Stimulated activated CD4-positive, alpha-beta T cell treated with anti-CD3 and anti-CD28 coated beads, Interleukin-4, amount 100 ng/mL, for 1 hour (primary cell): ENCODE measurements around the gene AIF1L.
"Not testable (repeated sequence)": the region's sequence is repeated elsewhere in the genome, so short reads cannot be mapped to it uniquely, and the experiment has no call there.

Experiments used
- DNase-seq: peaks from one replicate; pipeline ENCODE4 v3.0.0-alpha.2; 2020

AIF1L gene

DNA sequence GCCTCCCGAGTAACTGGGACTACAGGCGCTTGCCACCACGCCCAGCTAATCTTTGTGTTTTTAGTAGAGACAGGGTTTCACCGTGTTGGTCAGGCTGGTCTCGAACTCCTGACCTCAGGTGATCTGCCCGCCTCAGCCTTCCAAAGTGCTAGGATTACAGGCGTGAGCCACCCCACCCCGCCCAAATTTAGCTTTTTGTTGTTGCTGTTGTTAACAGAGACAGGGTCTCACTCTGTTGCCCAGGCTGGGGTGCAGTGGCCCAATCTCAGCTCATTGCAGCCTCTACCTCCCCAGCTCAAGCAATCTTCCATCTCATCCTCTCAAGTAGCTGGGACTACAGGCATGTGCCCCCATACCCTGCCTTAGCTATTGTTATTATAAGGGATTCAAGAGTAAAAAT is 3.5 kb downstream of the AIF1L start:
- not testable (repeated sequence) for DNase-seq

DNA sequence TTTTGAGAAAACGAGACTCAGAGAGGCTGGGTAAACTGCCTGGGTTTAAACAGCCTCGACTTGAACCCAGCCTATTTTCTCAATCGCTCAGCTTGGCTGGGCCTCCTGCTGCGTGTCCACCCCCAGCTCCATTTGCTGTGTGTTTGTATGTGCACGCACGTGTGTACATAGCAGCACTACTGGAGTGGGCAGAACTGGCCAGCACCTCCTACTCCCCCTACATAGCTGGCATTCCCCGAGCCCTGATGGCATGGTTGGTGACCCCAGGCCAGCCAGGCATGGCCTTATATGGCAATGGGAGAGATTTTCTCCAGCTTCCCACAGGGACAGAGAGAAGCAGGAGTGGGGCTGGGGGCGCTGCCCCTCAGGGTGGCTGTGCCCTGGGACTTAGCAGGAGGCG is 4.1 kb downstream of the AIF1L start:
- DNase-seq: no peak

DNA sequence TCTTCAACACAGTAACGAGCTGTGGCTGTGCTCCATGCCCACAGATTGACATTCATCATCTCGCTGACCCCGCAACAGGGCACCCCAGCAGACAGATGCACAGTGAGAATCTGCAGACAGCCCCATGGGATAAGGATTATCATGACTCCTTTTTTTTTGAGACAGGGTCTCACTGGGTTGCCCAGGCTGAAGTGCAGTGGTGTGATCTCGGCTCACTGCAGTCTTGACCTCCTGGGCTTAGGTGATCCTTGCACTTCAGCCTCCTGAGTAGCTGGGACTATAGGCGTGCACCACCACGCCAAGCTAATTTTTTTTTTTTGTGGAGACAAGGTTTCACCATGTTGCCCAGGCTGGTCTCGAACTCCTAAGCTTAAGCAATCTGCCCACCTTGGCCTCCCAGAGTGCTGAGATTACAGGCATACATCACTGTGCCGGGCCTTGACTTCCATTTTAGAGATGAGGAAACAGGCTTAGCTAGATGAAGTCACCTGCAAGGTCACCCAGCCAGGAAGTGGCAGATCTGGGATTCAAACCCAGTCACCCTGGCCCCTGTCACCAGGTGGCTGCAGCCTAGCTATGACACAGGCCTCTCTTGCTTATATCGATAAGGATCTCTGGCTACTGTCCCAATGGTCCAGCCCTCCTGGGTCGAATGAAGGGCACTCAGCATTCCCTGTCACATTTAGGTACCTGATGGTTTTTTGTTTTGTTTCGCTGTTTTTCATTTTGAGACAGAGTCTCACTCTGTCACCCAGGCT is 5.1 kb downstream of the AIF1L start:
- no peak for DNase-seq

DNA sequence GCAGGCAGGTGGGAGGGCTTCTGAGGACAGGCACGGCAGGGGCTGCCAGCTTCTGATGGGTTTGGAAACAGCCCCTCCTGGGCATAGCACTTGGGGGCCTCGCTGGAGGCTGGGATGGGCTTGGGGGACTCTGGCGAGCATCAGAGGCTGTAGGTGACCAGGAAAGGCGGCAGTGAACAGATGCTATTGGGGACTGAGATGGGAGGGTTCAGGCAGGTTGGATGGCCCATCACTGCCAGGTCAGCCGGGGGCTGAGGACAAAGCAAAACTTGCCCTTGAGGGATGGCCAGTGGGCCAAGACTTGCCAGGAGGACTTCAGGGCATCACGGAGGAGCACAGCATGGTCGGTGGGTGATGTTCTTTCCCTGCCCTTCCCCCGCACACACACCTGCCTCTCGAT is 6.7 kb downstream of the AIF1L start:
- no peak for DNase-seq

DNA sequence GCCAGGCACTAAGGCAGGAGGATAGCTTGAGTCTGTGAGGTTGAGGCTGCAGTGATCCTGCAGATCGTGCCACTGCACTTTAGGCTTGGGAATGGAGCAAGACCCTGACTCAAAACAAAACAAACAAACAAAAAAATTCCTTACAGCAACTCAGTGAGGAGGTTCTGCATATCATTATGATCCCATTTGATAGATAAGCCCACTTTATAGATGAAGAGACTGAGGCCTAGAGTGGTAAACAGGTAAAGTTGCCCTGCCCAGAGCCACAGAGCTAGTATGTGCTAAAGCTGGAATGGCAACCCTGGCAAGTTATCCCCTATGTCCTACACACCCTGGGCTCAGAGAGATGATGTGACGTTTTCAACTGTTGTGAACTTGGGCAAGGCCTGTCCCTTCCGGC is 7.2 kb downstream of the AIF1L start:
- DNase-seq: no peak

DNA sequence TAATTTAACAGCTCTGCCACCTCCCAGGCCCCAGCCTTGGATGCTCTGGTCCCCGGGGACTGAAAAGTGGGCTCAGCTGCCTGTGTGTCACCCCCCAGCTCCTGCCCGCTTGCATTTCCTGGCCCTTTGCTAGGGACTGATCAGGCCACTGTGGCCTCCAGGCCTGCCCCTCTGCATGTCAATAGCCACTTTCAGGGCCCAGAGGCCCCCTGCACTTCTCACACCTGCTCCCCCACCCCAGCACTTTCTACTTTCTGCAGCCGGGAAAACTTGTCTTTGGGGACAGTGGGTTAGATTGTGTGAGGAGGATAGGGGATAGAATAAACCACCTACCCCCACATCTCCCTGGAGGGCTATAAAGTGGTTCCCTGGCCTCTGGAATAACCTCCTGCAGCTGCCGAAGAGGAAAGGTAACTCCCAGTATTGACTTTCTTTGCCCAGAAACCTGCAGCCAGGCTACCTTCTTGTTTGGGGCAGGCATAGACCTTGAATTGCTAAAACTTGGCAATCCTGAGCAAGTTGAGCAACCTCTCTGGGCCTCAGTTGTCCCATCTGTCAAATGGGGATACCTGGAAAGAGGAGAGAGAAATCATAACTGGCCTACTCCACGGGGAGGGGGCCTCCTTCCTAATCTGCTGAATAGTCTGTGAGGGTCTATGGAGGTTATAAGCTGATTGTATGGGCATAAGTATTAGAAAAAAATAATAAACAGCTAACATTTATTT is 7.8 kb downstream of the AIF1L start:
- DNase-seq: no peak

DNA sequence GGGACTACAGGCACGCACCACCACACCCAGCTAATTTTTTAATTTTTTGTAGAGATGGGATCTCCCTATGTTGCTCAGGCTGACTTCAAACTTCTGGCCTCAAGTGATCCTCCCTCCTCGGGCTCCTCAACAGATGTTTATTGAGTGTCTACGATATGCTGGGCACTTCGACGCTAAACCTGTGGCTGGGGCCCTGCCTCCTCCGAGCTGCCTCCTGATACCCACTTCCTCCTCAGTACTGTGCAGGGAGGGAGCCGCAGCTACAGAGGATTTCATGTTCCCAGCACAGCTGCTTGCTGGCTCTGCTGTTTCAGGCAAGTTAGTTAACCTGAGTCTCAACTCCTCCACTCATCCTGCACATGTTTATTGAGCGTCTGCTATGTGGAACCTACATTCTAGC is 9.6 kb downstream of the AIF1L start:
- DNase-seq: no peak

DNA sequence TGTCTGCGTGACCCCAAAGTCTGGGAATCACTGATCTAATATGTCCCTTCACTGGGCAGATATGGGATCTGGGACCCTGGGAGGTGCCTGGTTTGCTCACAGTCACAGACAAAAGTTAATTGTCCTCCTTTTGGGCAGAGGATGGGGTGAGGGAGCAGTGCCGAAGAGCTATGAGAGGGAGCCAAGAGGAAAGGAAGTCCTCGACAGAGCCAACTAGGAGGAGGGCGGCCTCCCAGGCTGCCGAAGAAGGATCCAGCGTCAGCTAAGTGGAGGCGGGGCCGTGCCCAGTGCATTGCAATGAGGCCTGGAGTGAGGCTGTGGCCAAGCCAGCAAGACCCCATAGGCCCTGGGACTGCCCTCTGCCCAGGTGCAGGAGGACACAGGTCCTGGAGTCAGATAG is 11.4 kb downstream of the AIF1L start:
- no peak for DNase-seq

DNA sequence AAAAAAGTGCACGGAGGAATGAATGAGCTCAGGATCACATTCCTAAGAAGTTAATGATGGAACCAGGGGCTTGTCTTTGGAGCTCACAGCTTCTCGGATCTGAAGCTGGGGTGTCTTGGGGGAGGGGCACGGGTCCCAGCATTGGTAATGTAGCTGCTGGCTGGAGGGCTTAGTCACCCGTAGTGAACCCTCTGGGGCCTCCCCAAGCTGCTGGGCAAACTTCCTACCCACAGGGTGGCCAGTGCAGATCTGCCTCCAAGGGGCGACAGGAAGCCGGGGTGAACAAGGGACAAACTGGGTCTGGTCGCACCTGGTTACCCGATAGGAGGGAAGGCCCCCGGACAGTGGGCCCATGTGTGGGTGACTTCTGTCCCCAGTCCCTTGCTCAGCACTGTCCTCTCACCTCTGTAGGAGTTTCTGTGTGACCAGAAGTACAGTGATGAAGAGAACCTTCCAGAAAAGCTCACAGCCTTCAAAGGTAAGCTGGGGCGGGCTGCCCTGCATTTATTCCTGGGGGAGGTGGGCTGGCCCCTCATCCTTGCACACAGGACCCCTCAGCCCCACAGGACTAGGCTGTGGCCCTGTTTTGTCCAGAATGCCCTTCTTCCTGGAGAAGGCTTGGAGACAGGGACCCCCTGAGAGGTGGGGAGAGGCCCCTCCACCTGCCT is 15.0 kb downstream of the AIF1L start:
- no peak for DNase-seq

DNA sequence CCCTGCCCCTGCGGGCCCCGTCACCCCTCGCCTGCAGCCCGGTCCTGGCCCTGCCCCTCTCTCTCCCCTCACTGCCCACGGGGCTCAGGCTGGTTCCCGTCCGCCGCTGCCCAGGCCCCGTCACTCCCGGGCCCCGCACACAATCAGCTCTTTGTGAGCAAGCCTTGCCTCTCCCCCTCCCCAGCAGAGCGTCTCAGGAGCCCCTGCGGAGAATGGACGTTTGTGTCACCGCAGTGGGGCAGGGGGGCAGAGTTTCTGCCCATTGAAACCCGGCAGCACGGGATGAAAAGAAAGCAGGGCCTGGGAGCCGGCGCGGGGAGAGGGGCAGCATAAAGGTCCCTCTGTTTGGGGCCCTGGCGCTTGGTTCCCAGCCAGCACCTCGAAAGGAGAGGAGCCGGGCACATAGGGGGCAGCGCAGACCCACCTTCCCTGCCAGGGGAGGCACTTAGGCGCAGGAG is 15.6 kb downstream of the AIF1L start:
- DNase-seq: no peak

DNA sequence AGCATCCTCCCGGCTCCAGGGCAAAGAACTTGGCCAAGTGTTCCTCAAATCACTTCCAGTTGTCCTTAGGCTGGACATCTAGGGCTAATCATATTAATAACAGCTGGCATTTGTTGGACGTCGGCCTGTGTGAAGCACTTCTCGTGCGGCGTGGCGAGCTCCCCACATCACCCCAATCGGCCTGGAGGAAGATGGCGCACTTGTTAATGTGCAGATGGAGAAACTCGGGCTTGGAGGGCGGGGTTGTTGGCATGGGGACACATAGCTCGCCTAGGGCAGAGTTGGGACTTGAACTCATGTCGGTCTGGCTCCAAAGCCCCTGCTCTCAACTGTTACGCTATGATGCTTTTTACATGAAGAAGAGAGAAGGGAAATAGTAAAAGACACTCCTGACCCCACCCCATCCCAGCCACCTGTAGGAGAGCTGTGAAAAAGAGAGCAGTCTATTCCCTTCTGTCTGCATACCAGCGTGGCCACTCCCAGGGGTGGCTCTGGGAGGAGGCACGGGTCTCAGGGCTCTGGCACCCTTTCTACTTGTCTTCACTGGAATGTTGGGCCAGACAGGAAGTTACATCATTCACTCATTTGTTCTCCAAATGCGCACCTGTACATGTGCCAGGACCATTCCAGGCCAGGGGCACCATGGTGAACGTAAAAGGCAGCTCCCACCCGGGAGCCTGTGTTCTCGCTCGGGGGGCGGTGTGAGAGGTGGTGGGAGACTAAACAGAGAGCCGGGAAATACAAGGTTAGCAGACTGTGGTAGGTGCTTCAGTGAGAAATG is 16.2 kb downstream of the AIF1L start:
- DNase-seq: no peak

DNA sequence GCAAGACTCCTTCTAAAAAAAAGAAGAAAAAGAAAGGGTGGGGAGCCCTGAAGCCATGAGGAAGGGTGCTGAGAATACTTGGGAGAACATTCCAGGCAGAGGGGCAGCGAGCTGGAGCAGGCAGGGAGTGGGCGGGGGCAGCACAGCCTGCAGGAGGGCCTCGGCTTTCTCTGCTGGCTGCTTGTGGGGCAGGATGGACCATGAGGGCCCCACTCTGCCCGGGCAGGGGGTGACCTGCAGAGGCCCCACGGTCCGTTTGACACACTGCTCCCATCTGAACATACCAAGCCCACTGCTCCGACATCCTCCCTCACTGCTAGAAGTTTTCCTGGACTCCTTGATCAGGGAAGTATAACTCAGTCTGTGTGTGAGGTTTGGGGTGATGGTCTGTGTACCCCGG is 17.3 kb downstream of the AIF1L start:
- no peak for DNase-seq

DNA sequence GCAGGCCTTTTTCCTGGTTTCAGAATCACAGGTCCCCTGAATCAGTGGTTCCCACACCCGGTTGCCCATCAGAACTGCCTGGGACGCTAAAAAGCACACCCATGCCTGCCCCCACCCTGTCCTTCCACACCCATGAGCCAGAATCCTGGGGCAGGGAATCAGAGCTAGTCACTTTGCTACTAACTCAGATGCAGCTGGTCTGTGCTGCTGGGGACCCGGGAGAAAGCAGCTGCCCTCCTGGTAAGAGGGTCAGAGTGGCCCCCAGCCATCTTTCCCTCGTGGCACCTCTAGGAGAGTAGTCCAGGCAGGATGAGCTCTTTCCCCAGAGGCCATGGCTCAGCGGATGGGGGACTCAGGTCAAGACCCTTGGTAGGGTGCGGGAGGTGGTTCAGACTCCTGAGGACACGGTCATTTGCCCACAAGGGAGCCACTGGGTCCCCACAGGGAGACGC is 17.8 kb downstream of the AIF1L start:
- DNase-seq: no peak

DNA sequence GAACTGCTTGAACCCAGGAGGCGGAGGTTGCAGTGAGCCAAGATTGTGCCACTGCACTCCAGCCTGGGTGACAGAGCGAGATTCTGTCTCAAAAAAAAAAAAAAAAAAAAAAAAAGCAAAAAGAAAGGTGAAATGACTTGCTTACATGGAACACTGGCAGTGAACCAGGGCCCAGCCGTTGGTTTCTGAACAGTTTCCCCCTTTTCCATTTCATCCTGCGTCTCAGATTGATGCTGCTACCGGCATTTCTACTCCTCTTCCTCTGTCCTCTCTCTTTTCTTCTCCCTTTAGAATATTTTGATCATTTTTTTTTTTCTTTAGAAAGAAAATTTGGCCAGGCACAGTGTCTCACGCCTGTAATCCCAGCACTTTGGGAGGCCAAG is 19.0 kb downstream of the AIF1L start:
- not testable (repeated sequence) for DNase-seq

DNA sequence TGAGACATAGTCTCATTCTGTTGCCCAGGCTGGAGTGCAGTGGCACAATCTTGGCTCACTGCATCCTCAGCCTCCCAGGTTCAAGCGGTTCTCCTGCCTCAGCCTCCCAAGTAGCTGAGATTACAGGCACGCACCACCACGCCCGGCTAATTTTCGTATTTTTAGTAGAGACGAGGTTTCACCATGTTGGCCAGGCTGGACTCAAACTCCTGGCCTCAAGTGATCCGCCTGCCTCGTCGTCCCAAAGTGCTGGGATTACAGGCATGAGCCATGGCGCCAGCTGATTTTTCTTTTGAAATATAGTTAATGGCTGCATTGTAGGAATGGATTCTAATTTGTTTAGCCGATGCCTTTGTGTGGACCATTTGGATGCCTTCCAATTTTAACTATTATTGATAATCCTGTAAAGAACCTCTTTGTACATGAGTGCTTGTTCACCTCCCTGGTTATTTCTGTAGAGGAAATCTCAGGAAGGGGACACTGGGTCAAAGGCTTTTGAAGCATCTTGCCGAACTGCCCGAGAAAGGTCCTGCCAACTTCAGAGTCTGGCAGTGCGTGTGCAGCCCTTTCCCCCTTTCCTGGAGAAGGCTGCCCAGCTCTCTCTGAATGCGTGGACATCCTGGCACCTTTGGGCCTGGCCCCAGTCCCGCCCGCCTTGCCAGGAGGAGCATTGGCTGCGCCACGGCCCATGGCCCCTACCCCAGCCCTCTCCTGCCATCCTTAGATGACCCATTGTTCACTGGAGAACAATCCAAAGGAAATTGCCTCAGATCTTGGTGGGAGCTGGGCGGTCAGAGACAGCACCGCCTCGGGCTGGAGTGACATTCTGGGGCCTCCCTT is 20.2 kb downstream of the AIF1L start:
- no peak for DNase-seq

DNA sequence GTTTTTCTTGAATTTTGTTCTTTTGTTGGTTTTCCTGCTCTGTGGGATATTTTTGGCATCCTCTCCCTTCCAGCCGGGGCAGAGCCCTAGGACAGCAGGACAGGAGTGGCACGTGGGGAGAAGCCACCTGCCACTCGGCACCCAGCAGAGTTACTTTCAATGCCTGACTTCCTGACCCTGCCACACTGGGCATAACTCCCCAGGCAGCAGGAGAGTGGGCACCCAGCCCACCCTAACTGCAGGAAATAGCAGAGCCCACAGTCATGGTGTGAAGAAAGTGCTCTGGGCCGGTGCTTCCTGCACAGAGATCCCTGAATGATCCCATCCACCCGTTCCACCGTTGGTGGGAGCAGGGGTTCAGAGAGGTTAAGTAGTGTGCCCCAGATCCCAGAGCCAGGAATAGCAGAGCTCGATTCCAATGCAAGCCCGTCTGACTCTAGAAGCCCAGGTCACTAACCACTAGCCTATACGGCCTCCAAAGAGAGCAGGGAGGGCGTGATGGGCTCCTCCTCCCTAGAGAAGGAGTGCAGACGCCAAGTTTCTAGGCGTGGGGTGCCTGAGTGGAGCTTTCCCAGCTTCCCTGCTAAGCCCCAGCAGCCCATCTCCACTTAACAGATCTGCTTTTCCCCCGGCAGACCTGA is 20.9 kb downstream of the AIF1L start:
- no peak for DNase-seq

DNA sequence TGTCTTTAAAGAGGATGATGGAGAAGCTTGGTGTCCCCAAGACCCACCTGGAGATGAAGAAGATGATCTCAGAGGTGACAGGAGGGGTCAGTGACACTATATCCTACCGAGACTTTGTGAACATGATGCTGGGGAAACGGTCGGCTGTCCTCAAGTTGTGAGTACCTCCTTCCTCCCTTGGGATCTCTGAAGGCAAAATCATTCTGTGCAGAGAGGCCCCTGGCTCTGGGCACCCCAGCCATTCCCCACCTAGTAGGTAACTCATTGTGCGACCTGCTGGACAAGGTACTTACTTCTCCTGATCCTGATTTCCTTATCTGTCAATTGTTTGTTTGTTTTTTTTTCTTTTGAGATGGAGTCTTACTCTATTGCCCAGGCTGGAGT is 21.4 kb downstream of the AIF1L start:
- DNase-seq: no peak

DNA sequence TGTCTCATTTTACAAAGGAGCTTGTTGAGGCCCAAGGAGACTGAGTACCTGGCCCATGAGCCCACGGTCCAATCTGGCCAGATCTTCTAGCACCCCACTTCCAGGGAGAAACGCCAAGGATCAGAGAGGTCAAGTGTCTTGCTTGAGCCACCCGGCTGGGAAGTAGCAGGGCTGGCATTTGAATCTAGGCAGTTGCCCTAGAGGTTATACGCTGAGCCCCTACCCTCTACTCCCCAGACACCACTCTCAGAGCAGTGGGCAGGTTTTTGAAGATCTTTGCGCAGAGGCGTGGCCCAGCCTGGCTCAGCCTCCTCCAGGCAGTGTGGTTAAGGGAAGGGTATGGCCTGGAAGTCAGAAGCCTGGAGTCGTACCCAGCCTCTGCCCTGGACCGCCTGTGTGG is 23.3 kb downstream of the AIF1L start:
- no peak for DNase-seq

DNA sequence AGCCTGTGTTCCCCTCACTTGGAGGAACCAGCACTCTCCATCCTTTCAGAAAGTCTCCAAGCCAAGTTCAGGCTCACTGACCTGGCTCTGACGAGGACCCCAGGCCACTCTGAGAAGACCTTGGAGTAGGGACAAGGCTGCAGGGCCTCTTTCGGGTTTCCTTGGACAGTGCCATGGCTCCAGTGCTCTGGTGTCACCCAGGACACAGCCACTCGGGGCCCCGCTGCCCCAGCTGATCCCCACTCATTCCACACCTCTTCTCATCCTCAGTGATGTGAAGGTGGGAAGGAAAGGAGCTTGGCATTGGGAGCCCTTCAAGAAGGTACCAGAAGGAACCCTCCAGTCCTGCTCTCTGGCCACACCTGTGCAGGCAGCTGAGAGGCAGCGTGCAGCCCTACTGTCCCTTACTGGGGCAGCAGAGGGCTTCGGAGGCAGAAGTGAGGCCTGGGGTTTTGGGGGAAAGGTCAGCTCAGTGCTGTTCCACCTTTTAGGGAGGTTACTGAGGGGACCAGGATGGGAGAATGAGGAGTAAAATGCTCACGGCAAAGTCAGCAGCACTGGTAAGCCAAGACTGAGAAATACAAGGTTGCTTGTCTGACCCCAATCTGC is 24.4 kb downstream of the AIF1L start:
- DNase-seq: no peak

DNA sequence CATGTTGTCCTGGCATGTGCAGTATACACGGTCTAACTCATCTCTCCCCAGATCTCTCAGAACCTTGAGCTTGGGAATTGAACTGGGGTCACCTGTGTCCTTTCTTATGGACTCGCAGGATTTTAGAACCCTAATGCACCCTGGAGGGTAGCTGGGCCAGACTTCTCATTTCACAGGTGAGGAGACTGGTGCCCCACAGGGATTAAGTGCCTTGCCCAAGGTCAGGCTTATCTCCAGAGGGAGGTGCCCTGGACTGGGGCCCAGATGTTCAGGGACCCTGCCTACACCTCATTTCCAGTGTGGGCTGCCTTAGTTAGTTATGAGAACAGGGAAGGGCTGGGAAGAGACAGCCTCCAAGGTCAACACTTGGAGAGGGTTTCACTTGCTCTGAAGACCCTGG is 25.0 kb downstream of the AIF1L start:
- no peak for DNase-seq

DNA sequence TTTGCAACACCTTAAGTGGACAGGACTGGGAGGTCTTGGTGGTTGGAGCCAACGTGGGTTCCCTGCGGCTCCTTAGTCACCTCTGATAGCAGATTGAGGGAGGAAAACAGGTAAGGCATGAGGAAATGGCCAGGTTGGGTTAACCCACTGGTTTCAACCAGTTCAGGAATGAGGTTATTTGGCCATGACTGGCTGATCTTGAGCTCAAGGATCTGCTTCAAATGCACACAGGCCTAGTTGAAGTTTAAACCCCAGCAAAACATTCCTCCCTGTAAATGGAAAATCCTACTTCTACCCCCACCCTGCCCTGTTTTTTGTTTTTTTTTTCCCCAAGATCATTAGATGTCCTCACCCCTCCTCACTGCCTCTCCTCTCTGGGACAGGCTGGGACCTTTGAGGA is 25.8 kb downstream of the AIF1L start:
- no peak for DNase-seq

DNA sequence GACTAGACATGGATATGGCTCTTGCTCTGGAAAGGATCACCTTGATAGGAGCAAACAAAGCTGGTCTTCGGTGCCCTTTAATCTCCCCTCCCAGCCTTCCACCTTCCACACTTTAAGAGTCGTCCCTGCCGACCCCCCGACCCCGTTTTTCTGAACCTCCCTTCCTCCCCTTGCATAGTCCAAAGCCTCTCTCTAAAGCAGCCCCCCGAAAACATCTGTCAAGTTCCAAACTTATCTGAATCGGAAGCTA is 28.6 kb downstream of the AIF1L start:
- no peak for DNase-seq
